Spinal cord (tissue), 10 donors: ENCODE data around the gene DYNC2LI1. TPM values are rescaled to one million over a fixed set of nuclear protein-coding genes. Genes with fewer than 3 reads are reported as not detected.

ENCODE experiments used
- DNase-seq, 6 donors: peaks; one replicate each; pipeline versions ENCODE4 v3.0.0 to v3.0.0-alpha.2; 2013 to 2015; ENCODE audit warnings: low spot score in 6 of 6, low read depth in 4 of 6
- H3K27ac ChIP-seq: one replicate; pipeline ENCODE4 v1.5.1; 2013; ENCODE audit warnings: low read depth, low read length, control low read depth
- H3K27me3 ChIP-seq: one replicate; pipeline ENCODE4 v1.6.1; 2013; ENCODE audit warnings: low read length; ENCODE audit not compliant: control insufficient read depth, insufficient read depth
- H3K36me3 ChIP-seq: one replicate; pipeline ENCODE4 v1.6.1; 2013; ENCODE audit warnings: low read length; ENCODE audit not compliant: control insufficient read depth, insufficient read depth
- H3K4me1 ChIP-seq: one replicate; pipeline ENCODE4 v1.6.1; 2013; ENCODE audit warnings: low read length; ENCODE audit not compliant: control insufficient read depth, insufficient read depth
- H3K4me3 ChIP-seq: one replicate; pipeline ENCODE4 v1.5.1; 2013; ENCODE audit warnings: low read depth, low read length, control low read depth
- H3K9me3 ChIP-seq: one replicate; pipeline ENCODE4 v1.6.1; 2013; ENCODE audit warnings: low read length; ENCODE audit not compliant: control insufficient read depth, insufficient read depth
- WGBS: methylation state at CpG from one replicate; pipeline ENCODE4 v1.1.5; 2013; ENCODE audit warnings: missing lambda C conversion rate; ENCODE audit not compliant: insufficient coverage; 5-methylcytosine and 5-hydroxymethylcytosine counted together
- polyA plus RNA-seq, 2 donors: library from polyadenylated mRNA; unstranded; fragments of 120-200 nt; gene quantifications; one replicate each; pipeline ENCODE4 v1.2.1, GENCODE V29; 2013; ENCODE audit not compliant: insufficient read length in 2 of 2
- small RNA-seq: library from RNA; depleted of rRNA; stranded (forward); fragments of <200 nt; gene quantifications from one replicate; pipeline ENCODE3, GENCODE V24; 2014; ENCODE audit warnings: low replicate concordance
- total RNA-seq, 2 donors: library from RNA; depleted of rRNA in 1 of 2; stranded (reverse); fragments of 120-200 nt in 1 of 2; fragments of >200 nt in 1 of 2; gene quantifications; one replicate each; pipeline versions ENCODE4 v1.2.3 to v1.2.4, GENCODE V29; 2013 to 2014
- donor health status: healthy.

The DYNC2LI1 gene
- total and polyA plus RNA-seq, 4 donors, result 47.8 to 56.2 (median 50.5) TPM

DNA sequence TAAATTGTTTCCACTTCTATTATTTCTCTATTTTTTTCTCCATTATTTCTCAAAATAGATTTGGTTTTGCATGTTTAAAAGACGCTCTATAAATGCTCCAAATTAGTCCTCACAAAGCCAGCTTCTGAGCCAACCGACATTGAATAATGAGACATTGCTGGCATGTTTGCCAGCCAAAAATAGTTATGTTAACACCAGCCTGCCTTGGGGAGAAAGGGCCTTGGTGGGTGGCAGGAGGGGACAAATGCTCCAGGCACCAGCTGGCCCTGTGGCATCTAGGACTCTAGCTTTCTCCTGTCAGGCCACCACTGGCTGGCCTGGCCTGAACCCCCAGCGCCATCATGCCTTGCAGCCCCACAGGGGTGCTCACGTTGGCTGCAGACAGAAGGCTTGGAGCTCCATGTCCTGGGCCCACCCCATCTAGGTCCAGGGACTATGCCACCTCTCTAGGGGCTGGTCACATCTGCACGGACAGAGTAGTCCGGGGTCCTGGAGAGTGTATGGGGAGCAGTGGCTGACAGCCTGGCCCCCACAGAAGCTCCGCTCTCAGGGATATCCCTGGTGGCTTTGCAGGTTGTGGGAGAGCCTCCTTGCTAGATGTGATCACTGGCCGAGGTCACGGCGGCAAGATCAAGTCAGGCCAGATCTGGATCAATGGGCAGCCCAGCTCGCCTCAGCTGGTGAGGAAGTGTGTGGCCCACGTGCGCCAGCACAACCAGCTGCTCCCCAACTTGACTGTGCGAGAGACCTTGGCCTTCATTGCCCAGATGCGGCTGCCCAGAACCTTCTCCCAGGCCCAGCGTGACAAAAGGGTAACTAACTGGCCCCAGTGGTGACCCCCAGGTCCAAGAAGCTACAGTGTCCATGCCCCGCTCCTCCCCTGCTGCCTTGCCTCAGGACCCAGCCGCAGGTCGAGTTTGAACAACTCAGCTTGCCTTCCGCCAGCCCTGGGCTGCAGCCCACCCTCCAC, 77.5 kb downstream of the DYNC2LI1 start:
- Histone ChIP-seq H3K4me1 (no peaks in the 10 kb centered on the region), H3K27ac (no peak overlapping the region), H3K36me3 (no peaks in the 10 kb centered on the region), H3K27me3 (peaks cover 3% of the 10 kb centered on the region), H3K4me3 (no peak overlapping the region), H3K9me3 (no peaks in the 10 kb centered on the region)
- DNase-seq, result peak in 1 of 6 donors; percentile 71
- WGBS, result 91% methylated on average over 18 of the region's 20 CpGs

GRCh38 chr2:43852196-43852730, 78.4 kb downstream of the DYNC2LI1 start:
- WGBS, result 96% methylated on average over 21 of the region's 21 CpGs
- Histone ChIP-seq H3K27ac (no peak overlapping the region), H3K36me3 (no peaks in the 10 kb centered on the region), H3K9me3 (no peaks in the 10 kb centered on the region), H3K4me1 (no peaks in the 10 kb centered on the region), H3K27me3 (peaks cover 3% of the 10 kb centered on the region), H3K4me3 (no peak overlapping the region)
- DNase-seq, result no peak

- no peaks in the 10 kb centered on the region for H3K36me3 ChIP-seq
- H3K9me3 ChIP-seq, result no peaks in the 10 kb centered on the region
- H3K27ac ChIP-seq, result no peak overlapping the region
- H3K4me1 ChIP-seq, result no peaks in the 10 kb centered on the region
- WGBS, result 86% methylated on average over 8 of the region's 10 CpGs
- no peak overlapping the region for H3K4me3 ChIP-seq
- peaks cover 3% of the 10 kb centered on the region for H3K27me3 ChIP-seq
- DNase-seq, result no peak
These were observed 79.6 kb downstream of the DYNC2LI1 start for GRCh38 chr2:43853141-43854081.

DNA sequence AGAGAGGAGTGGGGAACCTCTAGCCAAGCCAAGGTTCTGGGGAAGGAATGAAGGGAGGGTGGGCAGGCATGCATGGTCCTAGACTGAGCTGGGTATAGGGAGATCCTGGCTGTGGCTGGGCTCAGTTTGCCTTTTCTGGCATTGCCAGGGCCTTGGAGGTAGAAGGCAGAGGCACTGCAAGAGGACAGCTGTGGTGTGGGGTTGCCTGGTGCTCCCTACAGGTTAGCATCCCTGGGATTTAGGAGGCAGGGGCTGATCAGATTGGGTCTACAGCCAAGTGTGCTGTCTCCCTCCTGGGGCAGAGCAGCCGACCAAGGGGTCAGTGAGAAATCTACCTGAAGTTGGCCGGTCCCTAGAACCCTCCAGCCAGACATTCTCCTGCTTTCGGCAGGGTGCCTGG, 80.8 kb downstream of the DYNC2LI1 start:
- Histone ChIP-seq H3K27ac (no peak overlapping the region), H3K9me3 (no peaks in the 10 kb centered on the region), H3K4me1 (no peaks in the 10 kb centered on the region), H3K27me3 (peaks cover 6% of the 10 kb centered on the region), H3K36me3 (no peaks in the 10 kb centered on the region), H3K4me3 (no peak overlapping the region)
- WGBS, result 64% methylated on average over 3 of the region's 3 CpGs
- DNase-seq, result no peak

DNA sequence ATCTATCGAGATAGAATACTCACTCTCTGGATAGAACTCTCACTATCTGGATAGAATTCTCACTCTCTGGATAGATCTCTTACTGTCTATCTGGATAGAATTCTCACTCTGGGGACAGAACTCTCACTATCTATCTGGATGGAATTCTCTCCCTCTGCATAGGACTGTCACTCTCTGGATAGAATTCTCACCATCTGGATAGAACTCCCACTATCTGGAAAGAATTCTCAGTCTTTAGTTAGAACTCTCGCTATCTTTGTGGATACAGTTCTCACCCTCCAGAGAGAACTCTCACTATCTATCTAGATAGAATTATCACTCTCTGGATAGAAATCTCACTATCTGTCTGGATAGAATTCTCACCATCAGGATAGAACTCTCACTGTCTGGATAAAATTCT, 81.5 kb downstream of the DYNC2LI1 start:
- H3K36me3 ChIP-seq, result no peaks in the 10 kb centered on the region
- H3K27me3 ChIP-seq, result peaks cover 6% of the 10 kb centered on the region
- H3K4me1 ChIP-seq, result no peaks in the 10 kb centered on the region
- DNase-seq, result no peak
- H3K9me3 ChIP-seq, result no peaks in the 10 kb centered on the region
- H3K4me3 ChIP-seq, result no peak overlapping the region
- WGBS, result 100% methylated on average over 2 of the region's 2 CpGs
- H3K27ac ChIP-seq, result no peak overlapping the region

Small RNA genes lying within 50 kb of the gene (small RNA-seq; reads per million reads assigned to genes)
- not detected for gene RN7SKP66

Other genes starting within 250 kb of the DYNC2LI1 start
- gene THADA, start 178.0 kb upstream of the DYNC2LI1 start, total RNA-seq, result 10 to 100 TPM; 21.0 to 44.8 TPM
- gene THADA, start 178.0 kb upstream of the DYNC2LI1 start, polyA plus RNA-seq, result 10 to 100 TPM; 16.5 to 21.9 TPM
- gene PLEKHH2, start 136.8 kb upstream of the DYNC2LI1 start, total RNA-seq, result 10 to 100 TPM; 14.9 to 19.8 TPM
- 10 to 100 TPM in 1 of 2 donors, 1 to 10 TPM in 1; 9.0 to 16.2 TPM for gene PLEKHH2, start 136.8 kb upstream of the DYNC2LI1 start, polyA plus RNA-seq
- gene C1GALT1C1L, start 97.6 kb upstream of the DYNC2LI1 start, total RNA-seq, result 1 to 10 TPM; 1.2 to 1.3 TPM
- gene C1GALT1C1L, start 97.6 kb upstream of the DYNC2LI1 start, polyA plus RNA-seq, result 1 to 10 TPM; 1.8 to 2.3 TPM
- under 1 TPM; 0.06 to 0.10 TPM for gene ABCG5, start 64.8 kb downstream of the DYNC2LI1 start, total RNA-seq
- under 1 TPM; 0.38 to 0.44 TPM for gene ABCG5, start 64.8 kb downstream of the DYNC2LI1 start, polyA plus RNA-seq
- gene ABCG8, start 64.9 kb downstream of the DYNC2LI1 start, total RNA-seq, result 1 to 10 TPM in 1 of 2 donors, under 1 TPM in 1; 0.33 to 1.1 TPM
- 1 to 10 TPM; 1.2 to 1.7 TPM for gene ABCG8, start 64.9 kb downstream of the DYNC2LI1 start, polyA plus RNA-seq
- gene LRPPRC, start 221.9 kb downstream of the DYNC2LI1 start, total RNA-seq, result 100 to 1,000 TPM in 1 of 2 donors, 10 to 100 TPM in 1; 71.6 to 132 TPM
- gene LRPPRC, start 221.9 kb downstream of the DYNC2LI1 start, polyA plus RNA-seq, result 10 to 100 TPM; 92.0 to 93.0 TPM